WERI-Rb-1 (cell line): Measurements from ENCODE around the gene FANK1.

Source experiments
- DNase-seq: peaks from one replicate; pipeline ENCODE4 v3.0.0-alpha.2; 2020
- H3K27ac ChIP-seq: fragments of 250-450 bp; sonication (Bioruptor Pico); 2 replicates; pipeline ENCODE4 v1.5.1; 2020; ENCODE audit warnings: mild to moderate bottlenecking, moderate library complexity
- H3K27me3 ChIP-seq: fragments of 250-450 bp; sonication (Bioruptor Pico); 2 replicates; pipeline ENCODE4 v1.5.1; 2021; ENCODE audit warnings: mild to moderate bottlenecking, low read depth, moderate library complexity; ENCODE audit not compliant: insufficient read depth, severe bottlenecking
- H3K36me3 ChIP-seq: fragments of 250-450 bp; sonication (Bioruptor Pico); 2 replicates; pipeline ENCODE4 v1.5.1; 2020; ENCODE audit warnings: mild to moderate bottlenecking, moderate library complexity
- H3K4me3 ChIP-seq: 2 replicates; pipeline ENCODE4 v1.5.1; 2011; ENCODE audit warnings: low read depth, mild to moderate bottlenecking, control low read depth, low read length
- H3K9me3 ChIP-seq: fragments of 250-450 bp; sonication (Bioruptor Pico); 2 replicates; pipeline ENCODE4 v1.5.1; 2021; ENCODE audit warnings: mild to moderate bottlenecking, moderate library complexity; ENCODE audit not compliant: severe bottlenecking
- CTCF ChIP-seq: IDR thresholded peaks from 2 replicates; pipeline ENCODE4 v1.5.1; 2011; ENCODE audit warnings: low read depth, mild to moderate bottlenecking, control low read depth, inconsistent platforms, low read length

FANK1 gene

GRCh38 chr10:125850766-125851731 lies 45.3 kb upstream of the FANK1 start:
- H3K36me3 ChIP-seq, result peaks cover 3% of the 10 kb centered on the region
- DNase-seq, result no peak
- no peak overlapping the region for H3K27ac ChIP-seq
- TF ChIP-seq CTCF, result no peak
- no peak overlapping the region for H3K4me3 ChIP-seq
- no peaks in the 10 kb centered on the region for H3K9me3 ChIP-seq
- H3K27me3 ChIP-seq, result no peaks in the 10 kb centered on the region

- Histone ChIP-seq H3K36me3 (peaks cover 3% of the 10 kb centered on the region), H3K4me3 (no peak overlapping the region), H3K27ac (no peak overlapping the region), H3K9me3 (no peaks in the 10 kb centered on the region), H3K27me3 (no peaks in the 10 kb centered on the region)
- TF ChIP-seq CTCF, result no peak
- no peak for DNase-seq
Observed at GRCh38 chr10:125852487-125852886, 43.9 kb upstream of the FANK1 start.

GRCh38 chr10:125857185-125857760 lies 39.1 kb upstream of the FANK1 start:
- no peak for TF ChIP-seq CTCF
- Histone ChIP-seq H3K9me3 (no peaks in the 10 kb centered on the region), H3K27ac (no peak overlapping the region), H3K27me3 (no peaks in the 10 kb centered on the region), H3K4me3 (no peak overlapping the region), H3K36me3 (peaks cover 6% of the 10 kb centered on the region; the same call in 1 of the 2 replicates)
- DNase-seq, result no peak

GRCh38 chr10:125859128-125859817 lies 37.1 kb upstream of the FANK1 start:
- Histone ChIP-seq H3K9me3 (no peaks in the 10 kb centered on the region), H3K36me3 (peaks cover 6% of the 10 kb centered on the region; the same call in 1 of the 2 replicates), H3K4me3 (no peak overlapping the region), H3K27ac (no peak overlapping the region), H3K27me3 (no peaks in the 10 kb centered on the region)
- no peak for DNase-seq
- no peak for TF ChIP-seq CTCF

GRCh38 chr10:125865120-125865519 lies 31.2 kb upstream of the FANK1 start:
- no peak for TF ChIP-seq CTCF
- Histone ChIP-seq H3K36me3 (no peaks in the 10 kb centered on the region; the same call in 1 of the 2 replicates), H3K27ac (no peak overlapping the region), H3K4me3 (no peak overlapping the region), H3K9me3 (no peaks in the 10 kb centered on the region), H3K27me3 (no peaks in the 10 kb centered on the region)
- DNase-seq, result no peak
